H1 (cell line): Measurements from ENCODE around the gene HS2ST1. TPM values are rescaled to one million over a fixed set of nuclear protein-coding genes. Genes with fewer than 3 reads are reported as not detected.

Experiments used
- polyA plus RNA-seq, 7 experiments: library from polyadenylated mRNA; depleted of rRNA in 3 of 7; stranded (reverse) in 5 of 7; unstranded in 2 of 7; fragments of >200 nt in 5 of 7; fragments of 200-250 nt in 2 of 7; gene quantifications; 1 replicate in 5 of 7; 2 replicates in 1 of 7; 4 replicates in 1 of 7; pipeline versions ENCODE4 v1.2.1 to v1.2.3, GENCODE V29; 2011 to 2013; ENCODE audit warnings: missing spikeins in 2 of 7, mixed read lengths in 2 of 7
- total RNA-seq: library from RNA; stranded (reverse); fragmentation: NEBNext Ultra II Directional; extraction: Animal tissue kit (Norgen Biotek cat#: 25700); gene quantifications from 2 replicates; pipeline ENCODE4 v1.2.1, GENCODE V29; 2021

The HS2ST1 gene
- total and polyA plus RNA-seq, 2 of the 8 experiments (the other 6 are each of a cell fraction or from before 2014, with no cell fraction given), result 5.2 to 28.3 TPM

Other genes starting within 250 kb of the HS2ST1 start
- 39.4 and 43.1 TPM in 2 replicates for gene SH3GLB1, start 210.1 kb upstream of the HS2ST1 start, total RNA-seq
- 4.1 and 7.7 TPM in 2 replicates for gene SH3GLB1, start 210.1 kb upstream of the HS2ST1 start, polyA plus RNA-seq (2011; rRNA removed)
- gene SELENOF, start 509 bp upstream of the HS2ST1 start, total RNA-seq, result 151 and 163 TPM in 2 replicates
- 39.7 and 70.7 TPM in 2 replicates for gene SELENOF, start 509 bp upstream of the HS2ST1 start, polyA plus RNA-seq (2011; rRNA removed)